Activated CD8-positive, alpha-beta memory T cell treated with anti-CD3 and anti-CD28 coated beads for 4 hours (primary cell): Measurements from ENCODE around the gene IL3RA.
"Not testable (repeated sequence)": the region's sequence is repeated elsewhere in the genome, so short reads cannot be mapped to it uniquely, and the experiment has no call there.

Source experiments
- DNase-seq, 2 donors: peaks; one replicate each; pipeline ENCODE4 v3.0.0-alpha.2; 2020; ENCODE audit warnings: low read depth in 2 of 2

IL3RA gene

DNA sequence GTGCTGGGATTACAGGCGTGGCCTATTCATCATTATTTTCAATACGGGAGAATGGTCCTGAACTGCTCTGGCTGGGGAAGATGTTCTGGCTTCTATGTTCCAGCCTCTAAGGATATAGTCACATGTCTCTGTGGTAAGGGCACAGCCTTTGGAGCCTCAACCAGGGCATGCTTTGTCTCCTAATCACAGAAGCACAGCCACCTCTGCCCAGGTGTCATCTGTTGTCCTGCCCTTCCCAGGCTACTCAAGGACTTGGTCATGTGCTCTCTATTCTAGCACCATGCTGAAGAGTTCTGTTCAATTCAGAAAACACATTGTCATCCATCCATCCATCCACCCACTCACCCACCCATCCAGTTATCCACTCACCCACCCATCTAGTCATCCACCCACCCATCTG, 86.6 kb downstream of the IL3RA start:
- DNase-seq = no peak

DNA sequence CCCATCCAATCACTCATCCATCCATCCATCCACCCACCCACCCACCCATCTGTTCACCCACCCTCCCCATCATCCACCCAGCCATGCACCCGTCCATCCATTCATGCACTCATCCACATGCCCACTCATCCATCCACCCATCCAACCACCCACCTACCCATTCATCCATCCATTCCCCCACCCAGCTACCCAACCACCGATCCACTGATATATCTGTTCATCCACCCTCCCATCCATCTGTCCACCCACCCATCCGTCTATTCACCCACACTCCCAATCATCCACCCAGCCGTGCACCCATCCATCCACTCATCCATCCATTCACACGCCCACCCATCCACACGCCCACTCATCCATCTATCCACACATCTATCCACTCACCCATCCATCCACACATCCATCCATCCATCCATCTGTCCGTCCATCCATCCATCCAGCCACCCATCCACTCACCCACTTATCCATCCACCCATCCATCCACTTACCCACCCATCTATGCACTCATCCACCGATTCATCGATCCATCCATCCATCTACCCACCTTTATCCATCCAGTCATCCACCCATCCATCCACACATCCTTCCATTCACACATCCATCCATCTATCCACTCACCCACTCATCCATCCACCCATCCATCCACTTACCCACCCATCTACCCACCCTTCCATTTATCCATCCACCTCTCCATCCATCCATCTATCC, 87.7 kb downstream of the IL3RA start:
- no peak for DNase-seq

DNA sequence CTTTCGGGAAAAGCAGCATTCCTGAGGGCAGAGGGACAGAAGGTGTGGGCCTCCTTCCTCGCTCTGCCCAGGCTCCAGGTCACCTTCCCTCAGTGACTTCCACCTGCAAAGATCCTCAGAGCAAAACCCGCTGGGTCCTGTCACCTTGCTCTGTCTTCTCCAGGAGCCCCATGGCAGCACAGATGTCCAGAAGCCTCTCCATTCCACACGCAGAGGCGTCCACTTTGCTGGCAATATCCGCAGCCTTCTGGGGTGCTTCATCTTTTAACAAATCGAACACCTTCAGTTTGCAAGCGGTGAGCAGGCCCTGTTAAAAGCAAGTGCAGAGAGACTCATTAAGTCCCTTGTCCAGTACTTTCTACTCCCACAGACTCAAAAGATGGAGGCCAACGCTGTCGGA, 88.8 kb downstream of the IL3RA start:
- no peak for DNase-seq

DNA sequence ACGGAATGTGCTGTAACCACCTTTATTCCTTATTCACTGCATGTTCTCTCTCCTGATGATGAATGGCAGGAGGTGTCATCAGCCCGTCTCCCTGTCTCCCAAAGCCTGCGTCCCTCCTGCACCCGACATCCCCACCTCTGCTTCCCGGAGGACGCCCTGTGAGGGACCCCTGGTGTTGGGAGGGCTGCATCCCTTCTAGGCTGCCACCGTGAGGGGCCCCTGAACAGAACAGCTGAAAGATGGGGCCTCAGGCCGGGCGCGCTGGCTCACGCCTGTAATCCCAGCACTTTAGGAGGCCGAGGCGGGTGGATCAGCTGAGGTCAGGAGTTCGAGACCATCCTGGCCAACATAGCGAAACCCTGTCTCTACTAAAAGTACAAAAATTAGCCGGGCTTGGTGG, 89.7 kb downstream of the IL3RA start:
- DNase-seq = not testable (repeated sequence)

DNA sequence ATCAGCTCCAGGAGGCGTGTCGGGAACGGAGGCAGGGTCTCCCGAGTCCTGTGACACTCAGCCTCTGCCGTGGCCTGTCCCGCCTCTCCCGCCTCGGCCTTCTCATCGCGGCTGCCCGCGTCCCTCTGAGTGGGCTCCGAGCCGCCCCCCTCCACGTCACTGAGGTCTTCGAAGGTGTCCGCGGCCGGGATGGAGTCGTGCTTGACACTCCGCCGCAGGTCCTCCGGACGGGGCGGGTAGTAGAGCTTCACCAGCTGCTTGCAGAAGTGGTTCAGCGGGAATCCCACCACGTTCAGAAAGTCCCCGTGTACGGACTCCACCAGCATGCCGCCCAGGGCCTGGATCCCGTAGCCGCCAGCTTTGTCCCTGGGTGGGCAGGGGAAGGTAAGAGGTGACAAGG, 91.2 kb downstream of the IL3RA start:
- DNase-seq = no peak

DNA sequence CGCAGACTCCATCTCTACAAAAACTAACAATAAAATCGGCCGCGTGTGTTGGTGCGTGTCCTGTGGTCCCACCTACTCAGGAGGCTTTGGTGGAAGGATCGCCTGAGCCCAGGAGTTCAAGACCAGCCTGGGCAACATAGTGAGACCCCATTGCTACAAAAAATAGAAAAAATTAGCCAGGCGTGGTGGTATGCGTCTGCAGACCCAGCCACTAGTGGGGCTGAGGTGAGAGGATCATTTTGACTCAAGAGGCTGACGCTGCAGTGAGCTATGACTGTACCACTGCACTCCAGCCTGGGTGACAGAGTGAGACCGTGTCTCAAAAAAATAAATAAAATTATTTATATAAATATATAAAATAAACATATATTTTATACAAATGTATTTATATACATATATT, 93.9 kb downstream of the IL3RA start:
- DNase-seq = no peak
